Ectodermal cell (in vitro differentiated cells): ENCODE measurements around the gene SPATA3.
A peak's percentile ranks its signal among the peaks of the same experiment; 100 is the strongest.

Experiments
- H3K27ac ChIP-seq: 2 replicates; pipeline ENCODE4 v1.7.0; 2013; ENCODE audit warnings: mild to moderate bottlenecking, low read depth, low read length; ENCODE audit not compliant: insufficient read depth, poor library complexity, severe bottlenecking
- H3K27me3 ChIP-seq: 2 replicates; pipeline ENCODE4 v1.7.0; 2013; ENCODE audit warnings: mild to moderate bottlenecking, low read length; ENCODE audit not compliant: insufficient read depth, control insufficient read depth, poor library complexity, severe bottlenecking
- H3K36me3 ChIP-seq: one replicate; pipeline ENCODE4 v1.7.0; 2013; ENCODE audit warnings: low read length; ENCODE audit not compliant: control insufficient read depth, insufficient read depth
- H3K4me1 ChIP-seq: one replicate; pipeline ENCODE4 v1.7.0; 2013; ENCODE audit warnings: low read length; ENCODE audit not compliant: control insufficient read depth, insufficient read depth
- H3K4me3 ChIP-seq: 2 replicates; pipeline ENCODE4 v1.7.0; 2013; ENCODE audit warnings: low read depth, low read length, control low read depth; ENCODE audit not compliant: insufficient read depth
- H3K9me3 ChIP-seq: 2 replicates; pipeline ENCODE4 v1.7.0; 2013; ENCODE audit warnings: mild to moderate bottlenecking, low read length, moderate library complexity; ENCODE audit not compliant: control insufficient read depth
- WGBS, 2 experiments: methylation state at CpG; one replicate each; pipeline ENCODE4 v1.1.7; 2013; ENCODE audit warnings: missing lambda C conversion rate in 2 of 2; 5-methylcytosine and 5-hydroxymethylcytosine counted together

Gene SPATA3

DNA sequence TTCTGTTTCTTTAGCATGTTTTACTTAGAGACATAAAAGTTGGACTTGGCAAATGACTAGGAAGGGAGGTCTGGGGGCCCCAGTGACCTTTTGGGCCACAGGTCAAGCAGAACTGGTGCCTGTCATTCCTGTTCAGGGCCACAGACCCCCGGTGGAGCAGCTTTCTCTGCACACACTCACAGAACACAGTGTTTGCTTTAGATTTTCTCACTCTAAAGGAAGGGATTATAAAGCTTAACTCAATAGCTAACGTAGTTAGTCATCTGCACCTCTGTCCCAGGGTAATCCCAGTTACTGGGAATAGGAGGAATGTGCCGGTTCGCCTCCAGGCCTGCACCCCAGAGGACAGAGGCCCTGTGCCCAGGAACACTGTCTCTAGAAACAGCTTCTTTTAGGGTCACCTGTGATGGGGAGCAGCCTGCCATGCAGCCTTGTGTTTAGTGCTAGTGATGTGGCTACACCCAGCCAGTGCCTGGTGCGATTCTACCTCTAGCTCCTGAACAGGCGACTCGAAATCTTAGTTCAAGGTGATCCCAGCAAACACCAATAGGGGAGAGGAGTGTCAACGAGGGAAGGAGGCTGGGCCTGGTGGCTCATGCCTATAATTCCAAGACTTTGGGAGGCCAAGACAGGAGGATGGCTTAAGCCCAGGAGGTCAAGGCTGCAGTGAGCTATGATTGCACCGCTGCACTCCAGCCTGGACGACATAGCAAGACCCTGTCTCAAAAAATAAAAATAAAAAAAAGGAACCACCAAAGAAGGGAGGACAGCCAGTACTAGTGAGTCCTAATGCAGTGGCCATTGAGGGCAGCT is 11.6 kb downstream of the SPATA3 start:
- 82 to 86% methylated on average over 10 of the region's 10 CpGs for WGBS, 2 experiments
- Histone ChIP-seq H3K4me1 (no peaks in the 10 kb centered on the region), H3K27me3 (no peaks in the 10 kb centered on the region), H3K27ac (no peak overlapping the region), H3K4me3 (no peak overlapping the region), H3K9me3 (no peaks in the 10 kb centered on the region), H3K36me3 (no peaks in the 10 kb centered on the region)

DNA sequence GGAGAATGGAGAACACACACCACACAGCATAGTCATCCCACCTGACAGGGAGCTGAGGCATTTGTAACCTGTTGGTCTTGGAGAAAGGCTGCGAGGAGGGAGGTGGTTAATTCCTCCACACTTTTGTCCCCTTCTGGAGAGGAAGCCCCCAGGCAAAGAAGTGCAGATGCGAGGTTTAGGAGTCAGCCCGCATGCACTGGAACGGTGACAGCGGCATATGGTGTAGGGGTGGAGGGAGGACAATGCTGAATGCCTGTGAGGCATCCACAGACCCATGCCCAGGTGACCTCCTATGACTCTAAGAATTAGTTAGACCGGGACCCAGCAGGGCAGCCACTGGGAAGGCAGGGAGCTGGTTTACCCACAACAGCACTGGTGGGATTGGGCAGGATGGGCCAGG is 12.2 kb downstream of the SPATA3 start:
- Histone ChIP-seq H3K4me1 (no peaks in the 10 kb centered on the region), H3K27me3 (no peaks in the 10 kb centered on the region), H3K36me3 (no peaks in the 10 kb centered on the region), H3K9me3 (no peaks in the 10 kb centered on the region), H3K4me3 (no peak overlapping the region), H3K27ac (no peak overlapping the region)
- WGBS, 2 experiments: 92 to 96% methylated on average over 6 of the region's 6 CpGs

DNA sequence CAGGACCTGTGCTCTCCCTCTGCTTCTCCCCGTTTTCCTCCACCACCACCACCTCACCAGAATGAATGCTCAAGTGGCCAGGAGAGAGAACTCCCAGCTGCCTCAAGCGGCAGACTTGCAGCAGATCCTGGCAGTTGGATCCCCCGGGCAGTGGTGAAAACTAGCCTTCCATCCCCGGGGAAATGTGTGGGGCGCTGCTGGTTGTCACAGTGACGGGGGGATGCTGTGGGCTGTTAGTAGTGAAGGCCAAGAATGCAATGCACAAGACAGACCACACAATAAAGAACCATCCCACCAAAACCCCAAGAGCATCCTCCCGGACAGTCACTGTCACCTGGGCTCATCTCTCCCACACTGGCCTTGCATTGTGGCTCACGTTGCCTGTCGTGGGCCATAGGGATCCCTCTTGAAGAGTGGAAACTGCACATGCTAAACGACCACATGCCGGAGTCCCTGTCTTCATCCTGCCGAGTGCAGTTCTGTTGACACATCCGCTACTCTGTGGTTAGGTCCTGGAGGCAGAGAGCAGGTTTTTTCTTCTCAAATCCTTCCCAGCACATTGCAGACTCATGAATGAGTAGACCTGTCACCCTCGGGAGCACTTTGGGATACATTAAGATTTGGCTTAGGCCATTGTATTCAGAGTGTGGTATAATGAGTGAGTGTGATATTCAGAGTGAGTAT is 13.5 kb downstream of the SPATA3 start:
- H3K36me3 ChIP-seq: no peaks in the 10 kb centered on the region
- H3K9me3 ChIP-seq: no peaks in the 10 kb centered on the region
- H3K4me1 ChIP-seq: no peaks in the 10 kb centered on the region
- no peaks in the 10 kb centered on the region for H3K27me3 ChIP-seq
- WGBS, 2 experiments: 85 to 91% methylated on average over 14 of the region's 14 CpGs
- no peak overlapping the region for H3K27ac ChIP-seq
- H3K4me3 ChIP-seq: no peak overlapping the region

DNA sequence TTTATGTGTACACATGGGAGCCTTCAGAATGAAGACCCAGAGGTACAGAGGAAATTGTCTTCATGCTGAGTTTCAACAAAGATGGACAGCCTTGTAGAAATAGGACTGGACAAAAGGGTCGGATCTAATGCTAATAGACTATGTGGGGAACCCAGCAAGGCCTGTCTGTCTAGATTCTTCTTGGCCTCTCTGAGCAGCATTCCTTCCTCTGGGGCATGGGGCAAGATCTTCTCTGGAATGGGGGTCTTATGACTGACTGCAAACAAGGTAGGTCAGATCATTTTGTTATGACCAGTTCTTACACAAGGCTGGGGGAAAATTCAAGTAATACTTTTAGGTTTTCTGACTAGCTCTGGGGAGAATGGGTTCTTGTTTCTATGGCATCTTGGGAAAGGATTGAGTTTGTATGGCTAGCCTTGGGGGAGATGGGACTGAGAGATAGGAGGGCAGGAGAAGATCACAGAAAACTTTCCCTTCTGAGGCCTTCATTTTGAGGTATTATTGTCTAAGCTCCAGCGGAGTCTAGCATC is 14.3 kb downstream of the SPATA3 start:
- no peaks in the 10 kb centered on the region for H3K36me3 ChIP-seq
- H3K27ac ChIP-seq: no peak overlapping the region
- H3K4me1 ChIP-seq: no peaks in the 10 kb centered on the region
- WGBS, 2 experiments: 76 to 81% methylated on average over 2 of the region's 2 CpGs
- no peaks in the 10 kb centered on the region for H3K27me3 ChIP-seq
- H3K9me3 ChIP-seq: no peaks in the 10 kb centered on the region
- H3K4me3 ChIP-seq: no peak overlapping the region

DNA sequence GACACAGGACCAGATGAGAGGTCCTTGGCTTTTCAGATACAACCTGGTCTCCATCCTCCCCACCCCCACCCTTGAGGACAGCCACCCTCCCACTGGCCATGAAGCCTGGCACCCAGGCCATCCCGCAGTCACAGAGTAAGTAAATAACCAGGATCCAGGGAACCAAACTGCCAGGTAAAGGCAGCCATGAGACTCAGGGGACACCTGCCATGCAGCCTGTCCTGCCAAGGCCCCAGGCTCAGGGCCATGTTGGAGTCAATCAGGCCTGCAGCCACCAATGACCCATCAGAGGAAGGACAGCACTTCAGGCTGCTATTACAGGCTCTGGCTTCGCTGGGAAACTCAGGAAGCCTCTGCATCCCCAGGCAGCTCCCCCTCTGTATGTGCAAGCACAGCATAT is 15.6 kb downstream of the SPATA3 start:
- no peaks in the 10 kb centered on the region for H3K27me3 ChIP-seq

DNA sequence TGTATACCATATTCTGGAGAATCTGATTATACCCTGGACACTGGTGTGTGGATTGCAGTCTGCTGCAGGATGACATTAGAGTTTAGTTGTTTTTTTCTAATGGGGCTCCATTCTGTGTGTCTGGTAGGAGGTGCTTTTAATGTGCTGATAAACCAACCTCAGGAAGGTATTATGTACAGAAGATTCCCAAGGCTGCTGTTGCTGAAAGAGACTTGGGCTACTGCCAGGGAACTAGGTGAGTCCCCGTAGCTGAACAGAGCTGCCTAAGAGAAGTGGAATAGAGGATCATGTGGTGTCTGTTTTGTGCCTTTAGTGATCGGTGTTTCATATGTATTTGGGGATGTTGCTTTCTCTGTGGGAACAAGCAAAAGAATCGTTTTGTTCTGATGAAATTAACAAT is 16.5 kb downstream of the SPATA3 start:
- no peak overlapping the region for H3K27ac ChIP-seq
- H3K4me3 ChIP-seq: no peak overlapping the region
- no peaks in the 10 kb centered on the region for H3K27me3 ChIP-seq
- H3K4me1 ChIP-seq: no peaks in the 10 kb centered on the region
- H3K9me3 ChIP-seq: no peaks in the 10 kb centered on the region
- no peaks in the 10 kb centered on the region for H3K36me3 ChIP-seq
- 90 to 96% methylated on average over 2 to 3 of the region's 3 CpGs for WGBS, 2 experiments

More for the DNA sequence above, 15.6 kb downstream of the SPATA3 start:
- no peaks in the 10 kb centered on the region for H3K36me3 ChIP-seq
- no peaks in the 10 kb centered on the region for H3K9me3 ChIP-seq
- no peak overlapping the region for H3K27ac ChIP-seq
- H3K4me1 ChIP-seq: no peaks in the 10 kb centered on the region
- 71 to 75% methylated on average over 2 of the region's 2 CpGs for WGBS, 2 experiments
- H3K4me3 ChIP-seq: no peak overlapping the region

DNA sequence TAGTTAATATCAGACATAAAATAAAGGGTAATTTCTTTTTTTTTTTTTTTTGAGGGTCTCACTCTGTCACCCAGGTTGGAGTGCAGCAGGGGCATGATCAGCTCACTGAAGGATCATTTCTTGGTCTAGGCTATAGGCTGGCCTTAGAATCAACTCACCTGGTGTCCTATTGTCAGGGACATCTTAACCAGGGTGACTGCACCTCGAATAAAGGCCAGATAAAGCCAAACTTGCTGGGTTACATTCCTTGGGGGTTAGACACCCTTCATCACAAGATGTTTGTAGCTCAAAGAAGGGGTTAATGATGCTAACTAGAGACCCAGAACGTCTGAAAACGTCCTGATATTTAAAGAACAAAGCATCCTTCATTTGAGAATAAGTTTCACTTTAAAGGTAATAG is 17.9 kb downstream of the SPATA3 start:
- Histone ChIP-seq H3K9me3 (no peaks in the 10 kb centered on the region), H3K27ac (no peak overlapping the region), H3K27me3 (no peaks in the 10 kb centered on the region), H3K36me3 (no peaks in the 10 kb centered on the region), H3K4me3 (no peak overlapping the region), H3K4me1 (no peaks in the 10 kb centered on the region)
- WGBS, 2 experiments: 65 to 70% methylated on average over 1 to 3 of the region's 3 CpGs

DNA sequence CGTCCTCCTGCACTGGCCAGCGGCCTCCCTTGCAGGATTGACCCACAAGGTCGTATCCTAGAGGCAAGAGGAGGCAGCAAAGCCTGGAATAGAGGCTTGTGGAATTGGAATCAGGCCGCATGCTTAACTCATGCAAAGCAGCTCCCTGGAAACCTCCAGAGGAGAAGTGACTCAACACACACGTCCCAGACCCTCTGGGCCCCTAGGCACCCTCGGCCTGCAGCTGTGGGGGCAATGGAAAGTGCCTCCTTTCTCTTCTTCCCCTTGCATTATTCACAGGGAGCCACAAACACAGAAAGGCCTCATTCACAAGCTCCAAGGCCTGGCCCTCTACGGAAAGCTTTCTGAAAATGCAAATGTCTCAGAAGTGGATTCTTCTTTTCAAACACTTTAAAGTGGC is 19.6 kb downstream of the SPATA3 start:
- Histone ChIP-seq H3K27ac (peak overlapping the region; percentile 45), H3K9me3 (no peaks in the 10 kb centered on the region), H3K27me3 (no peaks in the 10 kb centered on the region), H3K36me3 (no peaks in the 10 kb centered on the region), H3K4me1 (no peaks in the 10 kb centered on the region), H3K4me3 (no peak overlapping the region)
- WGBS, 2 experiments: 49 to 59% methylated on average over 7 of the region's 7 CpGs

DNA sequence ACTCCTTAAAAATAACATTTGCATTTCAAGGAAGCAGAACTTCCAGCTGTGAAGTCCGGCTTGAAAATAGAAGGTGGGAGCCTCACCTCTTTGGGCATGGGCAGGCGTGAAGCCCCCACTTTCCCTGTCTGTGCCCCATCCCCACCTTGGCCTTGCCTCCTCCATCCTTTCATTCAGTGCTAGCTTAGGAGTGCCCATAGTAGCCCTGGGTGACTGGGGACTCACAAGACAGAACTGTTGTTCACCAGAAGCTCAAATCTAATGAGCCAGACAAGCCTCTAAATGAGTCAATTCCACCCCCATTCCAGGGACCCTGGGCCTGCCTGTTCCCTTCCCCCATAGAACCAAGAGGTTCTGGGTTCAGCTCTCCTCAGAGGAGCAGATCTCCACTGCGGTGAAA is 20.0 kb downstream of the SPATA3 start:
- Histone ChIP-seq H3K27me3 (no peaks in the 10 kb centered on the region), H3K27ac (peak overlapping the region; percentile 45), H3K4me1 (no peaks in the 10 kb centered on the region), H3K4me3 (no peak overlapping the region), H3K36me3 (no peaks in the 10 kb centered on the region), H3K9me3 (no peaks in the 10 kb centered on the region)
- WGBS, 2 experiments: 76 to 84% methylated on average over 3 of the region's 3 CpGs

DNA sequence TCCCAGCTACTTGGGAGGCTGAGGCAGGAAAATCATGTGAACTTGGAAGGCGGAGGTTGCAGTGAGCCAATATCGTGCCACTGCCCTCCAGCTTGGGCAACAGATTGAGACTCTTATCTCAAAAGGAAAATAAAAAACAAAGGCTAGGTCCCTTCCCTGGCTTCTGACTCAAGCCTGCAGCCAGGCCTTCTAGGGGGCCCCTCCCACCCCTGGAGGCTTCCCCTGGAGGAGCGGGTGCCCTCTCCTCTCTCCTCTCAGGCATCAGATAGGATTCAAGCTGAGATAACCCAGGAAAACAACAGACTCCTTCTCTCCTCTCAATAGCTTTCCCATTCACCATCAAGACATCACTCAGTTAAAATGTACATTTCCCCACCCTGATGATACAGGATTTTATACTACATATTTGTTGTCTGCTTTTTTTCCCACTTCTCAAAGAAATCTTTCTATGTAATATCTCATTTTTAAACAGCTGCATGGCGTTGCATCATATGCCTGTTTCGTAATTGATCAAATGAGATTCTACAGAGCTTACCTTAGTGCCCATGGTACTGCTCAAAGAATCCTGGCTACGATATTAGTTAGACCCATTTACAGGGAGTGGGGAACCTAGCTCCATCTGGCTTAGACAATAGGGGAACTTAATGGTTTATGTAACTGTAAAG is 20.8 kb downstream of the SPATA3 start:
- H3K36me3 ChIP-seq: no peaks in the 10 kb centered on the region
- no peak overlapping the region for H3K27ac ChIP-seq
- WGBS, 2 experiments: 94% methylated on average over 6 of the region's 6 CpGs
- H3K4me3 ChIP-seq: no peak overlapping the region
- no peaks in the 10 kb centered on the region for H3K9me3 ChIP-seq
- no peaks in the 10 kb centered on the region for H3K4me1 ChIP-seq
- H3K27me3 ChIP-seq: no peaks in the 10 kb centered on the region
